ENCODE data around the gene MSLN.
A peak's percentile ranks its signal among the peaks of the same experiment; 100 is the strongest.

GRCh38 chr16:807347-808084, 47.0 kb downstream of the MSLN start:
- TF ChIP-seq, protein P1, sequence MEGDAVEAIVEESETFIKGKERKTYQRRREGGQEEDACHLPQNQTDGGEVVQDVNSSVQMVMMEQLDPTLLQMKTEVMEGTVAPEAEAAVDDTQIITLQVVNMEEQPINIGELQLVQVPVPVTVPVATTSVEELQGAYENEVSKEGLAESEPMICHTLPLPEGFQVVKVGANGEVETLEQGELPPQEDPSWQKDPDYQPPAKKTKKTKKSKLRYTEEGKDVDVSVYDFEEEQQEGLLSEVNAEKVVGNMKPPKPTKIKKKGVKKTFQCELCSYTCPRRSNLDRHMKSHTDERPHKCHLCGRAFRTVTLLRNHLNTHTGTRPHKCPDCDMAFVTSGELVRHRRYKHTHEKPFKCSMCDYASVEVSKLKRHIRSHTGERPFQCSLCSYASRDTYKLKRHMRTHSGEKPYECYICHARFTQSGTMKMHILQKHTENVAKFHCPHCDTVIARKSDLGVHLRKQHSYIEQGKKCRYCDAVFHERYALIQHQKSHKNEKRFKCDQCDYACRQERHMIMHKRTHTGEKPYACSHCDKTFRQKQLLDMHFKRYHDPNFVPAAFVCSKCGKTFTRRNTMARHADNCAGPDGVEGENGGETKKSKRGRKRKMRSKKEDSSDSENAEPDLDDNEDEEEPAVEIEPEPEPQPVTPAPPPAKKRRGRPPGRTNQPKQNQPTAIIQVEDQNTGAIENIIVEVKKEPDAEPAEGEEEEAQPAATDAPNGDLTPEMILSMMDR (IDR thresholded peaks at IDR 0.05): peak in 1 of 4 experiments; percentile 10
- TF ChIP-seq POLR2A (IDR thresholded peaks at IDR 0.05) (peak; percentile 56), POLR2AphosphoS5 (IDR thresholded peaks at IDR 0.05) (peak; percentile 91)
